ENCODE results near the gene CAPN5. TPM values are rescaled to one million over a fixed set of nuclear protein-coding genes. Genes with fewer than 3 reads are reported as not detected.

CAPN5 gene
- total and polyA plus RNA-seq, 2 donors (not counting 1 experiment from before 2014, with no cell fraction given) = 17.5 to 20.4 TPM

GRCh38 chr11:77040401-77040777 is 26.4 kb upstream of the CAPN5 start:
- no peaks in the 10 kb centered on the region for H4K20me1 ChIP-seq (ENCODE audit: control insufficient read depth, extremely low read depth, insufficient read depth, low read length)
- H3K4me2 ChIP-seq (ENCODE audit: extremely low read depth, insufficient read depth, low read length) = no peak overlapping the region
- H3K4me1 ChIP-seq (ENCODE audit: control insufficient read depth, extremely low read depth, insufficient read depth, low read length) = no peaks in the 10 kb centered on the region
- H2AFZ ChIP-seq (ENCODE audit: low read length) = no peak overlapping the region
- no peak overlapping the region for H3K4me3 ChIP-seq (replicated peaks in 1 of 4; ENCODE audit: control extremely low read depth in 1 of 4, insufficient read depth in 1 of 4, low read depth in 3 of 4, low read length in 4 of 4)
- no peaks in the 10 kb centered on the region for H3K36me3 ChIP-seq (ENCODE audit: control insufficient read depth, insufficient read depth, low read length)
- H3K9ac ChIP-seq (ENCODE audit: insufficient read depth, low read length) = no peak overlapping the region
- peaks cover 30% of the 10 kb centered on the region for H3K27me3 ChIP-seq (ENCODE audit: control insufficient read depth, insufficient read depth, low read length)
- H3K79me2 ChIP-seq (ENCODE audit: control insufficient read depth, insufficient read depth, low read length) = no peaks in the 10 kb centered on the region
- no peak for TF ChIP-seq EZH2 (IDR thresholded peaks at IDR 0.05; ENCODE audit: low read length, missing control alignments)
- TF ChIP-seq, protein P1, sequence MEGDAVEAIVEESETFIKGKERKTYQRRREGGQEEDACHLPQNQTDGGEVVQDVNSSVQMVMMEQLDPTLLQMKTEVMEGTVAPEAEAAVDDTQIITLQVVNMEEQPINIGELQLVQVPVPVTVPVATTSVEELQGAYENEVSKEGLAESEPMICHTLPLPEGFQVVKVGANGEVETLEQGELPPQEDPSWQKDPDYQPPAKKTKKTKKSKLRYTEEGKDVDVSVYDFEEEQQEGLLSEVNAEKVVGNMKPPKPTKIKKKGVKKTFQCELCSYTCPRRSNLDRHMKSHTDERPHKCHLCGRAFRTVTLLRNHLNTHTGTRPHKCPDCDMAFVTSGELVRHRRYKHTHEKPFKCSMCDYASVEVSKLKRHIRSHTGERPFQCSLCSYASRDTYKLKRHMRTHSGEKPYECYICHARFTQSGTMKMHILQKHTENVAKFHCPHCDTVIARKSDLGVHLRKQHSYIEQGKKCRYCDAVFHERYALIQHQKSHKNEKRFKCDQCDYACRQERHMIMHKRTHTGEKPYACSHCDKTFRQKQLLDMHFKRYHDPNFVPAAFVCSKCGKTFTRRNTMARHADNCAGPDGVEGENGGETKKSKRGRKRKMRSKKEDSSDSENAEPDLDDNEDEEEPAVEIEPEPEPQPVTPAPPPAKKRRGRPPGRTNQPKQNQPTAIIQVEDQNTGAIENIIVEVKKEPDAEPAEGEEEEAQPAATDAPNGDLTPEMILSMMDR (conservative IDR thresholded peaks at IDR 0.05 in 1 of 2, IDR thresholded peaks at IDR 0.05 in 1 of 2; ENCODE audit: low read depth in 1 of 2, low read length in 2 of 2) = no peak
- no peak overlapping the region for H3K27ac ChIP-seq (ENCODE audit: insufficient read depth, low read length)
- H3K9me3 ChIP-seq (ENCODE audit: control insufficient read depth, insufficient read depth, low read depth, low read length) = no peaks in the 10 kb centered on the region
- DNase-seq (ENCODE audit: low read depth in 2 of 2) = no peak

- TF ChIP-seq, protein P1 (conservative IDR thresholded peaks at IDR 0.05 in 1 of 2, IDR thresholded peaks at IDR 0.05 in 1 of 2; ENCODE audit: low read depth in 1 of 2, low read length in 2 of 2) = no peak
- TF ChIP-seq EZH2 (IDR thresholded peaks at IDR 0.05; ENCODE audit: low read length, missing control alignments) = no peak
Observed at GRCh38 chr11:77040889-77041288, 25.9 kb upstream of the CAPN5 start.

DNA sequence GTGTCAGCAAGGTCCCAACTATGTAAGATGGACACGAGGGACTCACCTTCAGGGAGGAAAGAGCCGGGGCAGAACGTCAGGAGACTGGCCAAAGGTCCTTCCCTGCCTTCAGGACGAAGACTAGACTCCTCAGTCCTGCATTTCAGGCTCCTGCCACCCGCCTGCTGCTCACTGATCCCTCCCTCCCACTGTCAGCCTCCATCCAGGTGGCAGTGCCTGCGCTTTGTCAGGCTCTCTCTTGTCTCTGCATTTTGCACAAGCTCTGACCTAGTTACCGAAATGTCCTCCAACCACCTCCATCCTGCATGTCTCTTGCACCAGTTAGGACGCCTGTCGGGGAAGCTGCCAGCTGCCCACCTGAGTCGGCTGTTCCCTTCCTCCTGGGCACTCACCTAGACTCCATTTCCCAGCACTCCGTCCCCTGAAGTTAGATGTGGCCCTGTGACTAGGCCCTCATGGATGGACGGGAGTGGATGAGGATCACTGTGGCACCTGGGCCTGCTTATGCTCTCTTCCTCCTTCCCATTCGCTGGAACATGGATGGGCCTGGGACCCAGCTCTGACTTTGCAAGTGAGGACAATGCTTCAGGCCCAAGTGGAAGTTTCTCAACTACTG is 24.6 kb upstream of the CAPN5 start:
- Histone ChIP-seq H3K9ac (ENCODE audit: insufficient read depth, low read length) (no peak overlapping the region), H3K27ac (ENCODE audit: insufficient read depth, low read length) (no peak overlapping the region), H3K4me2 (ENCODE audit: extremely low read depth, insufficient read depth, low read length) (no peak overlapping the region), H3K4me3 (replicated peaks in 1 of 4; ENCODE audit: control extremely low read depth in 1 of 4, insufficient read depth in 1 of 4, low read depth in 3 of 4, low read length in 4 of 4) (no peak overlapping the region), H2AFZ (ENCODE audit: low read length) (no peak overlapping the region), H3K9me3 (ENCODE audit: control insufficient read depth, insufficient read depth, low read depth, low read length) (no peaks in the 10 kb centered on the region), H3K36me3 (ENCODE audit: control insufficient read depth, insufficient read depth, low read length) (no peaks in the 10 kb centered on the region), H4K20me1 (ENCODE audit: control insufficient read depth, extremely low read depth, insufficient read depth, low read length) (no peaks in the 10 kb centered on the region), H3K27me3 (ENCODE audit: control insufficient read depth, insufficient read depth, low read length) (peaks cover 23% of the 10 kb centered on the region), H3K79me2 (ENCODE audit: control insufficient read depth, insufficient read depth, low read length) (no peaks in the 10 kb centered on the region), H3K4me1 (ENCODE audit: control insufficient read depth, extremely low read depth, insufficient read depth, low read length) (no peaks in the 10 kb centered on the region)
- DNase-seq (ENCODE audit: low read depth in 2 of 2) = no peak
- TF ChIP-seq, protein P1 (conservative IDR thresholded peaks at IDR 0.05 in 1 of 2, IDR thresholded peaks at IDR 0.05 in 1 of 2; ENCODE audit: low read depth in 1 of 2, low read length in 2 of 2) = no peak
- TF ChIP-seq EZH2 (IDR thresholded peaks at IDR 0.05; ENCODE audit: low read length, missing control alignments) = no peak

More at GRCh38 chr11:77040889-77041288, 25.9 kb upstream of the CAPN5 start:
- Histone ChIP-seq H3K9ac (ENCODE audit: insufficient read depth, low read length) (no peak overlapping the region), H3K9me3 (ENCODE audit: control insufficient read depth, insufficient read depth, low read depth, low read length) (no peaks in the 10 kb centered on the region), H2AFZ (ENCODE audit: low read length) (no peak overlapping the region), H3K27ac (ENCODE audit: insufficient read depth, low read length) (no peak overlapping the region), H3K36me3 (ENCODE audit: control insufficient read depth, insufficient read depth, low read length) (no peaks in the 10 kb centered on the region), H3K4me1 (ENCODE audit: control insufficient read depth, extremely low read depth, insufficient read depth, low read length) (no peaks in the 10 kb centered on the region), H4K20me1 (ENCODE audit: control insufficient read depth, extremely low read depth, insufficient read depth, low read length) (no peaks in the 10 kb centered on the region), H3K4me3 (replicated peaks in 1 of 4; ENCODE audit: control extremely low read depth in 1 of 4, insufficient read depth in 1 of 4, low read depth in 3 of 4, low read length in 4 of 4) (no peak overlapping the region), H3K27me3 (ENCODE audit: control insufficient read depth, insufficient read depth, low read length) (peaks cover 28% of the 10 kb centered on the region), H3K79me2 (ENCODE audit: control insufficient read depth, insufficient read depth, low read length) (no peaks in the 10 kb centered on the region), H3K4me2 (ENCODE audit: extremely low read depth, insufficient read depth, low read length) (no peak overlapping the region)
- no peak for DNase-seq (ENCODE audit: low read depth in 2 of 2)

Data from fibroblast of lung (primary cell).